Stimulated activated effector memory CD8-positive, alpha-beta T cell treated with anti-CD3 and anti-CD28 coated beads, Interleukin-12 subunit alpha, Interleukin-12 subunit beta, amount 100 ng/mL, for 72 hours (primary cell): ENCODE measurements around the gene RGS12.

Experiments used
- ATAC-seq: fragments of 150-1000 bp; cut with Tn5 transposase; 2 replicates; pipeline ENCODE4 v1.10.0; 2021
- DNase-seq, 2 donors: peaks; one replicate each; pipeline ENCODE4 v3.0.0; 2021 to 2022; ENCODE audit warnings: low spot score in 2 of 2
- H3K27ac Mint-ChIP-seq: one replicate; pipeline ENCODE4 v1.8.0; 2022; ENCODE audit warnings: mild to moderate bottlenecking, mixed read lengths
- H3K36me3 Mint-ChIP-seq: one replicate; pipeline ENCODE4 v1.8.0; 2022; ENCODE audit warnings: mild to moderate bottlenecking, mixed read lengths
- H3K4me1 Mint-ChIP-seq: one replicate; pipeline ENCODE4 v1.8.0; 2022; ENCODE audit warnings: mixed read lengths
- H3K4me3 Mint-ChIP-seq: one replicate; pipeline ENCODE4 v1.8.0; 2022; ENCODE audit warnings: mild to moderate bottlenecking, mixed read lengths
- H3K9me3 Mint-ChIP-seq: one replicate; pipeline ENCODE4 v1.8.0; 2022; ENCODE audit warnings: mixed read lengths

Gene RGS12

GRCh38 chr4:3263876-3264193, 29.0 kb upstream of the RGS12 start:
- ATAC-seq (no peak), DNase-seq (no peak)
- Mint-ChIP-seq H3K9me3 (no peaks in the 10 kb centered on the region), H3K27ac (no peak overlapping the region), H3K4me1 (no peaks in the 10 kb centered on the region), H3K36me3 (no peaks in the 10 kb centered on the region), H3K4me3 (no peak overlapping the region)

GRCh38 chr4:3266076-3266475, 26.7 kb upstream of the RGS12 start:
- H3K4me1 Mint-ChIP-seq = no peaks in the 10 kb centered on the region
- no peak overlapping the region for H3K27ac Mint-ChIP-seq
- H3K36me3 Mint-ChIP-seq = no peaks in the 10 kb centered on the region
- no peak overlapping the region for H3K4me3 Mint-ChIP-seq
- H3K9me3 Mint-ChIP-seq = no peaks in the 10 kb centered on the region
- no peak for ATAC-seq
- DNase-seq = no peak

GRCh38 chr4:3267576-3268394, 25.0 kb upstream of the RGS12 start:
- Mint-ChIP-seq H3K36me3 (no peaks in the 10 kb centered on the region), H3K27ac (no peak overlapping the region), H3K4me1 (peaks cover 4% of the 10 kb centered on the region), H3K4me3 (no peak overlapping the region), H3K9me3 (no peaks in the 10 kb centered on the region)
- ATAC-seq = no peak
- DNase-seq = no peak

- DNase-seq = no peak
- H3K4me1 Mint-ChIP-seq = peaks cover 4% of the 10 kb centered on the region
- no peaks in the 10 kb centered on the region for H3K36me3 Mint-ChIP-seq
- no peak overlapping the region for H3K4me3 Mint-ChIP-seq
- no peaks in the 10 kb centered on the region for H3K9me3 Mint-ChIP-seq
- peak; percentile 19 for ATAC-seq
- H3K27ac Mint-ChIP-seq = no peak overlapping the region
Measured at GRCh38 chr4:3268395-3269104, 24.3 kb upstream of the RGS12 start.

GRCh38 chr4:3269105-3269927, 23.5 kb upstream of the RGS12 start:
- ATAC-seq = peak; percentile 34
- Mint-ChIP-seq H3K36me3 (no peaks in the 10 kb centered on the region), H3K27ac (no peak overlapping the region), H3K4me3 (no peak overlapping the region), H3K9me3 (no peaks in the 10 kb centered on the region), H3K4me1 (peaks cover 4% of the 10 kb centered on the region)
- DNase-seq = no peak

GRCh38 chr4:3269991-3270611, 22.7 kb upstream of the RGS12 start:
- no peaks in the 10 kb centered on the region for H3K36me3 Mint-ChIP-seq
- no peak overlapping the region for H3K27ac Mint-ChIP-seq
- no peak for DNase-seq
- H3K4me1 Mint-ChIP-seq = peaks cover 4% of the 10 kb centered on the region
- no peaks in the 10 kb centered on the region for H3K9me3 Mint-ChIP-seq
- ATAC-seq = no peak
- H3K4me3 Mint-ChIP-seq = no peak overlapping the region

GRCh38 chr4:3271131-3271530, 21.7 kb upstream of the RGS12 start:
- no peak overlapping the region for H3K27ac Mint-ChIP-seq
- no peak for ATAC-seq
- H3K9me3 Mint-ChIP-seq = no peaks in the 10 kb centered on the region
- H3K36me3 Mint-ChIP-seq = no peaks in the 10 kb centered on the region
- no peak for DNase-seq
- H3K4me1 Mint-ChIP-seq = peaks cover 4% of the 10 kb centered on the region
- no peak overlapping the region for H3K4me3 Mint-ChIP-seq

GRCh38 chr4:3276986-3277385, 15.8 kb upstream of the RGS12 start:
- no peak overlapping the region for H3K4me3 Mint-ChIP-seq
- DNase-seq (no peak), ATAC-seq (no peak)
- H3K9me3 Mint-ChIP-seq = no peaks in the 10 kb centered on the region
- no peaks in the 10 kb centered on the region for H3K36me3 Mint-ChIP-seq
- H3K27ac Mint-ChIP-seq = no peak overlapping the region
- H3K4me1 Mint-ChIP-seq = peaks cover 3% of the 10 kb centered on the region

- Mint-ChIP-seq H3K36me3 (no peaks in the 10 kb centered on the region), H3K9me3 (no peaks in the 10 kb centered on the region), H3K27ac (no peak overlapping the region), H3K4me1 (no peaks in the 10 kb centered on the region), H3K4me3 (no peak overlapping the region)
- DNase-seq (no peak), ATAC-seq (no peak)
Measured at GRCh38 chr4:3280466-3280865, 12.4 kb upstream of the RGS12 start.

- no peaks in the 10 kb centered on the region for H3K36me3 Mint-ChIP-seq
- no peaks in the 10 kb centered on the region for H3K9me3 Mint-ChIP-seq
- no peaks in the 10 kb centered on the region for H3K4me1 Mint-ChIP-seq
- ATAC-seq = no peak
- no peak overlapping the region for H3K4me3 Mint-ChIP-seq
- no peak for DNase-seq
- no peak overlapping the region for H3K27ac Mint-ChIP-seq
Measured at GRCh38 chr4:3283483-3283882, 9.3 kb upstream of the RGS12 start.

- Mint-ChIP-seq H3K27ac (no peak overlapping the region), H3K9me3 (no peaks in the 10 kb centered on the region), H3K4me3 (no peak overlapping the region), H3K4me1 (no peaks in the 10 kb centered on the region), H3K36me3 (no peaks in the 10 kb centered on the region)
- ATAC-seq (no peak), DNase-seq (no peak)
Measured at GRCh38 chr4:3283916-3284315, 8.9 kb upstream of the RGS12 start.

GRCh38 chr4:3284734-3285557, 7.9 kb upstream of the RGS12 start:
- no peaks in the 10 kb centered on the region for H3K4me1 Mint-ChIP-seq
- H3K4me3 Mint-ChIP-seq = no peak overlapping the region
- ATAC-seq (no peak), DNase-seq (no peak)
- H3K36me3 Mint-ChIP-seq = no peaks in the 10 kb centered on the region
- H3K27ac Mint-ChIP-seq = no peak overlapping the region
- H3K9me3 Mint-ChIP-seq = no peaks in the 10 kb centered on the region

- Mint-ChIP-seq H3K4me1 (no peaks in the 10 kb centered on the region), H3K36me3 (no peaks in the 10 kb centered on the region), H3K4me3 (no peak overlapping the region), H3K27ac (no peak overlapping the region), H3K9me3 (no peaks in the 10 kb centered on the region)
- ATAC-seq = peak; percentile 6
- no peak for DNase-seq
Measured at GRCh38 chr4:3285558-3286334, 7.1 kb upstream of the RGS12 start.
